Medulla oblongata (tissue), 1 donor: Measurements from ENCODE around the gene RBP5.

ENCODE experiments used
- DNase-seq: peaks from one replicate; pipeline ENCODE4 v3.0.0-alpha.2; 2015; ENCODE audit errors: extremely low spot score

RBP5 gene

GRCh38 chr12:7073946-7074345, 54.7 kb downstream of the RBP5 start:
- DNase-seq = no peak
